Measurements from ENCODE around the gene ZFAND2A. TPM values are rescaled to one million over a fixed set of nuclear protein-coding genes. Genes with fewer than 3 reads are reported as not detected.

The ZFAND2A gene
- total RNA-seq, 1 donor from 2014 or later, result 34.5 TPM

- TF ChIP-seq CTCF (IDR thresholded peaks at IDR 0.05; ENCODE audit: partially characterized antibody, unreplicated experiment), result no peak
- Mint-ChIP-seq H3K27me3 (ENCODE audit: unreplicated experiment) (peaks cover 2% of the 10 kb centered on the region), H3K36me3 (ENCODE audit: unreplicated experiment) (peaks cover 3% of the 10 kb centered on the region), H3K4me1 (ENCODE audit: low read depth, unreplicated experiment) (peaks cover 14% of the 10 kb centered on the region), H3K27ac (ENCODE audit: unreplicated experiment) (no peak overlapping the region), H3K4me3 (ENCODE audit: unreplicated experiment) (no peak overlapping the region), H3K9me3 (ENCODE audit: unreplicated experiment) (peaks cover 7% of the 10 kb centered on the region)
- no peak for DNase-seq
Measured at GRCh38 chr7:1140476-1141104, 19.4 kb downstream of the ZFAND2A start.

GRCh38 chr7:1137517-1138167 lies 22.4 kb downstream of the ZFAND2A start:
- peak overlapping the region; percentile 59 for H3K27ac Mint-ChIP-seq (ENCODE audit: unreplicated experiment)
- peaks cover 3% of the 10 kb centered on the region for H3K36me3 Mint-ChIP-seq (ENCODE audit: unreplicated experiment)
- no peak for TF ChIP-seq CTCF (IDR thresholded peaks at IDR 0.05; ENCODE audit: partially characterized antibody, unreplicated experiment)
- peaks cover 8% of the 10 kb centered on the region for H3K9me3 Mint-ChIP-seq (ENCODE audit: unreplicated experiment)
- H3K4me1 Mint-ChIP-seq (ENCODE audit: low read depth, unreplicated experiment), result peaks cover 14% of the 10 kb centered on the region
- no peak for DNase-seq
- H3K27me3 Mint-ChIP-seq (ENCODE audit: unreplicated experiment), result peaks cover 2% of the 10 kb centered on the region
- H3K4me3 Mint-ChIP-seq (ENCODE audit: unreplicated experiment), result peak overlapping the region; percentile 92

GRCh38 chr7:1136841-1137516 lies 23.0 kb downstream of the ZFAND2A start:
- H3K4me1 Mint-ChIP-seq (ENCODE audit: low read depth, unreplicated experiment), result peaks cover 11% of the 10 kb centered on the region
- peak overlapping the region; percentile 92 for H3K4me3 Mint-ChIP-seq (ENCODE audit: unreplicated experiment)
- H3K9me3 Mint-ChIP-seq (ENCODE audit: unreplicated experiment), result peaks cover 8% of the 10 kb centered on the region
- peak overlapping the region; percentile 59 for H3K27ac Mint-ChIP-seq (ENCODE audit: unreplicated experiment)
- DNase-seq, result no peak
- no peak for TF ChIP-seq CTCF (IDR thresholded peaks at IDR 0.05; ENCODE audit: partially characterized antibody, unreplicated experiment)
- H3K27me3 Mint-ChIP-seq (ENCODE audit: unreplicated experiment), result peaks cover 2% of the 10 kb centered on the region
- peaks cover 4% of the 10 kb centered on the region for H3K36me3 Mint-ChIP-seq (ENCODE audit: unreplicated experiment)

GRCh38 chr7:1134951-1135350 lies 25.0 kb downstream of the ZFAND2A start:
- H3K27ac Mint-ChIP-seq (ENCODE audit: unreplicated experiment), result no peak overlapping the region
- H3K4me3 Mint-ChIP-seq (ENCODE audit: unreplicated experiment), result no peak overlapping the region

More at GRCh38 chr7:1134951-1135350, 25.0 kb downstream of the ZFAND2A start:
- H3K27me3 Mint-ChIP-seq (ENCODE audit: unreplicated experiment), result peaks cover 2% of the 10 kb centered on the region
- TF ChIP-seq CTCF (IDR thresholded peaks at IDR 0.05; ENCODE audit: partially characterized antibody, unreplicated experiment), result no peak
- peaks cover 6% of the 10 kb centered on the region for H3K36me3 Mint-ChIP-seq (ENCODE audit: unreplicated experiment)
- H3K4me1 Mint-ChIP-seq (ENCODE audit: low read depth, unreplicated experiment), result peaks cover 7% of the 10 kb centered on the region
- H3K9me3 Mint-ChIP-seq (ENCODE audit: unreplicated experiment), result peaks cover 7% of the 10 kb centered on the region
- DNase-seq, result no peak
